ENCODE measurements around the gene LHPP. TPM values are rescaled to one million over a fixed set of nuclear protein-coding genes. Genes with fewer than 3 reads are reported as not detected.

LHPP gene
- total RNA-seq, 6 donors from 2014 or later, result 12.0 to 21.4 (median 16.4) TPM

GRCh38 chr10:124538706-124539105 is 77.1 kb downstream of the LHPP start:
- Histone ChIP-seq H3K36me3 (no peaks in the 10 kb centered on the region), H3K27ac (no peak overlapping the region), H3K4me3 (no peak overlapping the region), H3K27me3 (no peaks in the 10 kb centered on the region), H3K9me3 (no peaks in the 10 kb centered on the region), H3K4me1 (peaks cover 0 to 14% (median 7%) of the 10 kb centered on the region in 4 donors)
- DNase-seq (no peak), ATAC-seq (ENCODE audit: low FRiP score in 2 of 2) (no peak)
- 88 to 95% methylated on average over 6 of the region's 6 CpGs for WGBS, 2 donors
- TF ChIP-seq POLR2A (IDR thresholded peaks at IDR 0.05) (no peak), POLR2AphosphoS5 (IDR thresholded peaks at IDR 0.05) (no peak), EP300 (IDR thresholded peaks at IDR 0.05) (no peak), CTCF (IDR thresholded peaks at IDR 0.05) (no peak)

GRCh38 chr10:124539935-124540641 is 78.5 kb downstream of the LHPP start:
- peak; percentile 66 to 89 (median 84) for TF ChIP-seq CTCF (IDR thresholded peaks at IDR 0.05)
- TF ChIP-seq EP300 (IDR thresholded peaks at IDR 0.05), result no peak
- Histone ChIP-seq H3K9me3 (no peaks in the 10 kb centered on the region), H3K36me3 (no peaks in the 10 kb centered on the region), H3K4me1 (peaks cover 0 to 9% (median 7%) of the 10 kb centered on the region in 4 donors), H3K27me3 (no peaks in the 10 kb centered on the region), H3K27ac (no peak overlapping the region), H3K4me3 (no peak overlapping the region)
- ATAC-seq (ENCODE audit: low FRiP score in 2 of 2) (peak; percentile 56 to 70), DNase-seq (peak; percentile 42 to 88)
- WGBS, 2 donors, result 40 to 51% methylated on average over 18 to 19 of the region's 26 CpGs

GRCh38 chr10:124541076-124541903 is 79.7 kb downstream of the LHPP start:
- no peak for ATAC-seq (ENCODE audit: low FRiP score in 2 of 2)
- H3K4me1 ChIP-seq, result peaks cover 0 to 9% (median 7%) of the 10 kb centered on the region in 4 donors
- no peaks in the 10 kb centered on the region for H3K36me3 ChIP-seq
- no peak for DNase-seq
- H3K4me3 ChIP-seq, result no peak overlapping the region
- 85 to 91% methylated on average over 12 to 23 of the region's 23 CpGs for WGBS, 2 donors
- H3K27me3 ChIP-seq, result no peaks in the 10 kb centered on the region
- no peaks in the 10 kb centered on the region for H3K9me3 ChIP-seq
- TF ChIP-seq POLR2A (IDR thresholded peaks at IDR 0.05), result no peak
- TF ChIP-seq CTCF (IDR thresholded peaks at IDR 0.05), result no peak
- TF ChIP-seq EP300 (IDR thresholded peaks at IDR 0.05), result no peak
- TF ChIP-seq POLR2AphosphoS5 (IDR thresholded peaks at IDR 0.05), result no peak
- no peak overlapping the region for H3K27ac ChIP-seq

- H3K4me1 ChIP-seq, result peaks cover 0 to 8% (median 6%) of the 10 kb centered on the region in 4 donors
- H3K27me3 ChIP-seq, result no peaks in the 10 kb centered on the region
- no peaks in the 10 kb centered on the region for H3K36me3 ChIP-seq
- no peak overlapping the region for H3K27ac ChIP-seq
- ATAC-seq (ENCODE audit: low FRiP score in 2 of 2) (no peak), DNase-seq (no peak)
- H3K9me3 ChIP-seq, result no peaks in the 10 kb centered on the region
- no peak overlapping the region for H3K4me3 ChIP-seq
- TF ChIP-seq POLR2AphosphoS5 (IDR thresholded peaks at IDR 0.05) (no peak), POLR2A (IDR thresholded peaks at IDR 0.05) (no peak), CTCF (IDR thresholded peaks at IDR 0.05) (no peak), EP300 (IDR thresholded peaks at IDR 0.05) (no peak)
- WGBS, 2 donors, result 90 to 100% methylated on average over 1 to 3 of the region's 3 CpGs
Measured at GRCh38 chr10:124542336-124542735, 80.7 kb downstream of the LHPP start.
